Immature natural killer cell (primary cell): ENCODE results near the gene METTL21A. TPM values are rescaled to one million over a fixed set of nuclear protein-coding genes. Genes with fewer than 3 reads are reported as not detected.

Experiments
- DNase-seq, 3 donors: peaks; one replicate each; pipeline ENCODE4 v3.0.0; 2022; ENCODE audit warnings: mixed read lengths in 1 of 3
- H3K27ac Mint-ChIP-seq, 6 donors: one replicate each; pipeline ENCODE4 v1.8.0; 2020; ENCODE audit warnings: mixed read lengths in 6 of 6, mild to moderate bottlenecking in 5 of 6, inconsistent platforms in 4 of 6, moderate library complexity in 3 of 6
- H3K27me3 Mint-ChIP-seq, 3 donors: one replicate each; pipeline ENCODE4 v1.8.0; 2020 to 2021; ENCODE audit warnings: low read depth in 3 of 3, mild to moderate bottlenecking in 3 of 3, mixed read lengths in 3 of 3, moderate library complexity in 3 of 3, inconsistent platforms in 1 of 3
- H3K36me3 Mint-ChIP-seq, 3 donors: one replicate each; pipeline ENCODE4 v1.8.0; 2020; ENCODE audit warnings: mixed read lengths in 3 of 3, inconsistent platforms in 2 of 3, mild to moderate bottlenecking in 2 of 3
- H3K4me1 Mint-ChIP-seq, 2 donors: one replicate each; pipeline ENCODE4 v1.8.0; 2020; ENCODE audit warnings: inconsistent platforms in 2 of 2, mild to moderate bottlenecking in 2 of 2, mixed read lengths in 2 of 2, moderate library complexity in 1 of 2
- H3K4me3 Mint-ChIP-seq, 5 donors: one replicate each; pipeline ENCODE4 v1.8.0; 2020; ENCODE audit warnings: mild to moderate bottlenecking in 5 of 5, mixed read lengths in 5 of 5, inconsistent platforms in 3 of 5, moderate library complexity in 3 of 5
- H3K9me3 Mint-ChIP-seq, 6 donors: one replicate each; pipeline ENCODE4 v1.8.0; 2020; ENCODE audit warnings: mild to moderate bottlenecking in 6 of 6, mixed read lengths in 6 of 6, inconsistent platforms in 4 of 6, moderate library complexity in 3 of 6
- polyA plus RNA-seq, 3 donors: library from polyadenylated mRNA; unstranded; fragments of 300-500 nt; fragmentation: Illumina TruSeq; gene quantifications; one replicate each; pipeline ENCODE4 v1.2.3, GENCODE V29; 2021

METTL21A gene
- polyA plus RNA-seq, 3 donors from 2014 or later = 24.5 to 33.1 (median 24.6) TPM

- no peaks in the 10 kb centered on the region for H3K9me3 Mint-ChIP-seq
- no peaks in the 10 kb centered on the region for H3K27me3 Mint-ChIP-seq
- peaks cover 0 to 22% of the 10 kb centered on the region in 2 donors for H3K4me1 Mint-ChIP-seq
- peak overlapping the region; percentile 16 to 82 (median 40) for H3K27ac Mint-ChIP-seq
- peaks cover 6 to 38% (median 18%) of the 10 kb centered on the region in 3 donors for H3K36me3 Mint-ChIP-seq
- no peak overlapping the region for H3K4me3 Mint-ChIP-seq
- no peak for DNase-seq
These were observed 59.3 kb downstream of the METTL21A start for GRCh38 chr2:207565736-207566500.

Other genes with a start within 250 kb of the METTL21A start
- 10 to 100 TPM; 48.7 to 64.8 (median 59.4) TPM for gene CREB1, start 95.4 kb downstream of the METTL21A start, polyA plus RNA-seq
- gene CCNYL1, start 86.2 kb upstream of the METTL21A start, polyA plus RNA-seq = 1 to 10 TPM in 2 of 3 donors, under 1 TPM in 1; 0.32 to 1.6 (median 1.3) TPM
- under 1 TPM in 2 of 3 donors, not detected in 1; 0.13 to 0.43 TPM for gene FZD5, start 144.5 kb upstream of the METTL21A start, polyA plus RNA-seq